ENCODE data around the gene RBM20.
"Not testable (repeated sequence)": the region's sequence is repeated elsewhere in the genome, so short reads cannot be mapped to it uniquely, and the experiment has no call there.

Gene RBM20

DNA sequence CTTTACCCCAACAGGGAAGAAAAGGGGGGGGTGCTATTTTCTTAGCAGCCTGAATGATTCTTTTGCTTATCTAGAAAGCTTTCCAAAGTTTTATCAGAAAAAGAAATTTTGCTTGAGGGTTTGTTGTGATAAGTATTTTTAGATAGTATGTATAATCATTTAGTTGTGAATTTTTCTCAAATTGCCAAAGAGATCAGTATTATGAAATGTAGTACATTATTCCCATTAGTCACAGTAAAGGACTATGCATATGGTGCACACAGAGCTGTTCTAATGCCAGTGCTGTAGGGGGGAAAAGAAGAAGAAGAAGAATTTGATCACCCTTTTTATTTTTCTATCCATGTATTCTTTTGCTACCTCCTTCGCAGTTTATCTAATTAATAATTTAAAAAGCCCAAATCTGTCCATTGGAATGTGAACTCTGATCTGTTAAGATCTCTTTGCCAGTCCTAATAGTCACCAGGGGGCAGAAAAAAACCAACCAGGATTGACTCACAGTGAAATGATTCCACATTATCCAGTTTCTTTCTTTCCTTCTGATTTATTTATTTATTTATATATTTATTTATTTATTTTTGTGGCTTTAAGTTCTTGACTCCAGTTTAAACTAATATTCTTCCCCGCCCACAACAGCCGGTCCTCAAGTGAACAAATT lies 4.7 kb downstream of the RBM20 start:
- TF ChIP-seq ZNF274 (IDR thresholded peaks at IDR 0.05; ENCODE audit: low read depth, low read length): no peak
- no peak overlapping the region for H3K4me3 ChIP-seq (ENCODE audit: low read length)

- TF ChIP-seq ZNF274 (IDR thresholded peaks at IDR 0.05; ENCODE audit: low read depth, low read length): no peak
- H3K4me3 ChIP-seq (ENCODE audit: low read length): no peak overlapping the region
These were observed 5.5 kb downstream of the RBM20 start for GRCh38 chr10:110649347-110650264.

- TF ChIP-seq ZNF274 (IDR thresholded peaks at IDR 0.05; ENCODE audit: low read depth, low read length): no peak
- no peak overlapping the region for H3K4me3 ChIP-seq (ENCODE audit: low read length)
These were observed 6.1 kb downstream of the RBM20 start for GRCh38 chr10:110650265-110650668.

DNA sequence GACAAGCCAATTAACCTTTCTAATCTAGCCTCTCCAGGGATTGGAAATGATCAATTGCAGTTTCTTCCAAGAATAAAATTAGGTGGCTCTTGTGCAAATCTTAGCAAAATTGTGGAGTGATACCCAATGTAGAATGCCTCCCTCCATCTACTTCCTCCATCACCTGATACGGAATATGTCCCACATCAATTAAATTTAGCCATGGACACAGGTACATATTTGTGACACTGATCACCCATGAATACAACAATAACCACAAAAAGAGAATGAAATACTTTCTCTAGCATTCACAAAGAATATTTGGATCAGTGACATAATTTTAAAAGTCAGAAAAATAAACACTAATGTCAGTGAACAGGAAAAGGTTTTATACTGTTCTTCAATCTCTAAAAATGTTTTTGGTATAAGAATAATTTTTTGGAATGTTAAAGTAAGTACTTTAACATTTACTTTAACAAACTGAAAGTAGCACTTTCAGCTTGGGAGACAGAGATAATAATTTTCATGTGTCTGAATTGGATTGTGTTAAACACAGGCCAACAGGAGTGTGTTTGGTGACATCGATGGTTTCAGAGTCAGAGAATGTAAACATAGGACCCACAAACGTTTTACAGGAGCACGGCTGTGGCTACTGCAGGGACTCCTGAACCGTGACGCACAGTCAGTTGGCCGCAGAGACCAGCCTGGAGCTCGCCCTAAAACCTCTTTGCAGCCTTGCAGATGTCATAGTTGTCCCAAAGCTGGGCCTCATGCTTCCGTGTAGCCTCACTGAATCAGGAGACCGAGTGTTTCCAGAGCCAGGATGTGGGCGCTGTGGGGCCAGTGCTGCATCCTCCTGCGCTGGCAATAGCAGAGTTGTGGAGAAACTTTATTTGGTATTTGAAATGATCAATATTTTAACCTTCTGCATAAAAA lies 7.2 kb downstream of the RBM20 start:
- no peak overlapping the region for H3K4me3 ChIP-seq (ENCODE audit: low read length)
- no peak for TF ChIP-seq ZNF274 (IDR thresholded peaks at IDR 0.05; ENCODE audit: low read depth, low read length)

- H3K4me3 ChIP-seq (ENCODE audit: low read length): no peak overlapping the region
- TF ChIP-seq ZNF274 (IDR thresholded peaks at IDR 0.05; ENCODE audit: low read depth, low read length): no peak
These were observed 8.5 kb downstream of the RBM20 start for GRCh38 chr10:110652475-110653118.

DNA sequence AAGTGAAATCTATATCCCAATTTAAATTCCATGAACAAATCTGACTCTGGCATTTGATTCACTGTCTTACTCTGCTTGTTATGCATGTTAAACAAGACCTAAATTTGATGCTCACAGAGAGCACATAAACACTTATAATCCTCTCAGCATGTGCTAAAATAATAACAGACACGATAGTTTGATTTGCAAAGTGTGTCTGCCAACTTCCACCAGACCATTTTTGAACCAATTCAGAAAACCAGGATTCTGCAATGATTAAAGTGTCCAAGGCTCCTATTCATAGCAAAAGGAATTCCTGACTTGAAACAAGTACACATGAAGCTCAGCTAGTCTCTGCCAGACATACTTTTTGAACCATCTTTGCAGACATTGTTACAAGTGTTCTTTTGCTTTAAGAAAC lies 11.2 kb downstream of the RBM20 start:
- H3K4me3 ChIP-seq (ENCODE audit: low read length): no peak overlapping the region
- TF ChIP-seq ZNF274 (IDR thresholded peaks at IDR 0.05; ENCODE audit: low read depth, low read length): no peak

DNA sequence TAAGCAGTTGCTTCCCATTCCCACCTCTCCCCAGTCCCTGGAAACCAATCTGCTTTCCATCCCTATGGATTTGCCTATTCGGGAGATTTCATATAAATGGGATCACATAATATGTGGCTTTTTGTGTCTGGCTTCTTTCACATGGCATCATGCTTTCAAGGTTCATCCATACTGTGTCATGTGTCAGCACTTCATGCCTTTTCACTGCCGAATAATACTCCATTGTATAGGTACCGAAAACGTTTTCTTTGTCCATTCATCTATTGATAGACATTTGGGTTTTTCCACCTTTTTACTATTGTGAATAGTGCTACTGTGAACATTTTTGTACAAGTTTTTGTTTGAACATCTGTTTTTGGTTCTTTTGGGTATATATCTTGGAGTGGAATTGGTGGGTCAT lies 12.5 kb downstream of the RBM20 start:
- H3K4me3 ChIP-seq (ENCODE audit: low read length): no peak overlapping the region
- TF ChIP-seq ZNF274 (IDR thresholded peaks at IDR 0.05; ENCODE audit: low read depth, low read length): no peak

DNA sequence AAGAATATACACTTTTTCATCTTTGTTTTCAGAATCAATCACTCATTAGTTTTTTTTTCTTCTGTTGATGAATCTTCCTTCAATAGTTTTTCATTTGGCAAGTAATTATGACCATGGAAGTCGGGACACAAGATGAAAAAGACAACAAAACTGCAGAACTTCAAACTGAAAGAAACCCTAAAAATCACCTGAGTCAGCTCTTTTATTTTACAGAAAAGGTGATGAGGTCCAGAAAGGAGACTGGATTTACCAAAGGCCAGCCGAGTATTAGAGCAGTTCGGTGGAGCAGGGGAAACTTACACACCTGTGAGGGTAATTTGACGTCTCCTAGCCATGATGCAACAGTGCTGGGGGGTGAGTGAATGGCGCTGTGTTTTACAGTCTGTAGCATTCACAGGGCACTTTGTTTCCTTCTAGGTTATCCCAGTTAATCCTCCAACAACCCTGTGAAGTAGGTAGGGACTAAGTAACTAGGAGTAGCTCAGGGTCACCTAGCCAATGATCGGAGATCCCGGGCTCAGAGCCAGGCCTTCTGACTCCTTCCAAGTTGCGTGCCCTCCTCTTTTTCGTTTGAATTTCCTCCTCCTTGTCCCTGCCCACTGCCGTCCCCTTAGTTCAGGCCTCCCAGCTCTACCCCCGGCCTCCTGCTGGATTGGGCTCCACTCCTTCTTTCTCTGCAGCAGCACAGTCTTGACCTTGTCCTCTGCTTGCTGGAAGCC lies 14.0 kb downstream of the RBM20 start:
- no peak for TF ChIP-seq ZNF274 (IDR thresholded peaks at IDR 0.05; ENCODE audit: low read depth, low read length)

GRCh38 chr10:110659558-110659957 lies 15.4 kb downstream of the RBM20 start:
- TF ChIP-seq ZNF274 (IDR thresholded peaks at IDR 0.05; ENCODE audit: low read depth, low read length): no peak

More for the DNA sequence above, 14.0 kb downstream of the RBM20 start:
- no peak overlapping the region for H3K4me3 ChIP-seq (ENCODE audit: low read length)

DNA sequence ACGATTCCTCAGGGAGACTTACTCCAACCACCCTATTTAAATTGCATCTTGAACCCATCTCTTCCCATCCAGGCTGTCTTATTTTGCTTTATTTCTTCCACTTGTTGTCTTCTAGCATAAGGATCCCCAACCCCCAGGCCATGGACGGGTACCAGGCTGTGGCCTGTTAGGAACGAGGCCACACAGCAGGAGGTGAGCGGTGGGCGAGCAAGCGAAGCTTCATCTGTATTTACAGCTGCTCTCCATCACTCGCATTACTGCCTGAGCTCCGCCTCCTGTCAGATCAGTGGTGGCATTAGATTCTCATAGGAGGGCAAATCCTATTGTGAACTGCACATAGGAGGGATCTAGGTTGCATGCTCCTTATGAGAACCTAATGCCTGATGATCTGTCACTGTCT lies 16.2 kb downstream of the RBM20 start:
- H3K4me3 ChIP-seq (ENCODE audit: low read length): not testable (repeated sequence)

More at GRCh38 chr10:110659558-110659957, 15.4 kb downstream of the RBM20 start:
- H3K4me3 ChIP-seq (ENCODE audit: low read length): no peak overlapping the region

- TF ChIP-seq ZNF274 (IDR thresholded peaks at IDR 0.05; ENCODE audit: low read depth, low read length): no peak
- H3K4me3 ChIP-seq (ENCODE audit: low read length): no peak overlapping the region
These were observed 17.2 kb downstream of the RBM20 start for GRCh38 chr10:110661292-110661691.

- TF ChIP-seq ZNF274 (IDR thresholded peaks at IDR 0.05; ENCODE audit: low read depth, low read length): no peak
These were observed 20.6 kb downstream of the RBM20 start for GRCh38 chr10:110664483-110665420.

GRCh38 chr10:110666259-110666658 lies 22.1 kb downstream of the RBM20 start:
- H3K4me3 ChIP-seq (ENCODE audit: low read length): not testable (repeated sequence)

More at GRCh38 chr10:110664483-110665420, 20.6 kb downstream of the RBM20 start:
- H3K4me3 ChIP-seq (ENCODE audit: low read length): no peak overlapping the region
